ENCODE data around the gene SMKR1.
"Not testable (repeated sequence)": the region's sequence is repeated elsewhere in the genome, so short reads cannot be mapped to it uniquely, and the experiment has no call there.

SMKR1 gene

GRCh38 chr7:129501760-129502707 lies at the start of gene SMKR1:
SMKR1 (plus strand) TSS chr7:129502531; CDS start chr7:129502825, 294 bp downstream.
- peak; percentile 87 for DNase-seq (ENCODE audit: low read depth in 2 of 2)

GRCh38 chr7:129452589-129453231 lies 49.6 kb upstream of the SMKR1 start:
- DNase-seq (ENCODE audit: low read depth in 2 of 2), result no peak

- no peak for DNase-seq (ENCODE audit: low read depth in 2 of 2)
These were observed 48.7 kb upstream of the SMKR1 start for GRCh38 chr7:129453510-129454248.

- DNase-seq (ENCODE audit: low read depth in 2 of 2), result no peak
These were observed 48.1 kb upstream of the SMKR1 start for GRCh38 chr7:129454249-129454551.

DNA sequence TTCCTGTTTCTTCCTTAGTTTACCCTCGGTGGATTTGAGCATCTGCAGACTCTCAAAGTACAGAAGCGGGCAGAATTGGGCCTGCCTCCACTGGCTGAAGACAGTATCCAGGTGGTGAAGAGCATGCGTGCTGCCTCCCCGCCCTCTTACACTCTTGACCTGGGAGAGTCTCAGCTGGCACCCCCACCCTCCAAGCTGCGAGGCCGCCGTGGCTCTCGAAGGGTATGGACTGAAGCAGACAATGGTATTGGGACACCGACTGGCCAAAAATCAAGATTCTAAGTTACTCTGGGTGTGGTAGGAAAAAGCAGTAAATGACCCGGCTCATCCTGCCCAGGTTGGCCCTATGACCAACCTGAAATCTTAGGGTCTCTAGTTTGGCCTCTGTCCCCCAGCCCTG lies 45.9 kb upstream of the SMKR1 start:
- no peak for DNase-seq (ENCODE audit: low read depth in 2 of 2)

DNA sequence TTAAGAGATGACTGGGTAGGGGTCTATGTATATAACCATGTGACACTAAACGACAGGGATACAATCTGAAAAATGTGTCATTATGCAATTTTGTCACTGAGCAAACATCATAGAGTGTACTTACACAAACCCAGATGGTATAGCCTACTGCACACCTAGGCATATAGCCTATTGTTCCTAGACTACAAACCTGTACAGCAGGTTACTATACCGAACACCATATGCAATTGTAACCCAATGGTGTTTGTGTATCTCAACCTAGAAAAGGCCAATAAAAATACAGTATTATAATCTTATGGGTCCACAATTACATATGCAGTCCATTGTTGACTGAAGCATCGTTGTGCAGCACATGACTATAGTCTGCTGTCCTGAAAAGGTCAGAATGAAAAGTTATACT lies 45.2 kb upstream of the SMKR1 start:
- DNase-seq (ENCODE audit: low read depth in 2 of 2), result no peak

DNA sequence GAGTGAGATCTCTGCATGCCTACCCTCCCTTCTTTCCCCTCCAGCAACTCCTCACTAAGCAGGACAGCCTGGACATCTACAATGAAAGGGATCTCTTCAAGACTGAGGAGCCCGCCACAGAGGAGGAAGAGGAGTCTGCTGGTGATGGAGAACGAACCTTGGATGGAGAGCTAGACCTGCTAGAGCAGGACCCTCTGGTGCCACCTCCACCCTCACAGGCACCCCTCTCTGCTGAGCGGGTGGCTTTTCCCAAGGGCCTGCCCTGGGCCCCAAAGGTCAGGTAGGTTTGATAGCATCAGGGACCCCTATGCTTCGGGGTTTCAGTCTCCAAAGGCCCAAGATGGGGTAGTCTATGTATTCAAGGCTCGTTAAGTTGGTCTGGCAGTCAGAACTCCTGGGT lies 44.2 kb upstream of the SMKR1 start:
- no peak for DNase-seq (ENCODE audit: low read depth in 2 of 2)

GRCh38 chr7:129461809-129462208 lies 40.5 kb upstream of the SMKR1 start:
- no peak for DNase-seq (ENCODE audit: low read depth in 2 of 2)

DNA sequence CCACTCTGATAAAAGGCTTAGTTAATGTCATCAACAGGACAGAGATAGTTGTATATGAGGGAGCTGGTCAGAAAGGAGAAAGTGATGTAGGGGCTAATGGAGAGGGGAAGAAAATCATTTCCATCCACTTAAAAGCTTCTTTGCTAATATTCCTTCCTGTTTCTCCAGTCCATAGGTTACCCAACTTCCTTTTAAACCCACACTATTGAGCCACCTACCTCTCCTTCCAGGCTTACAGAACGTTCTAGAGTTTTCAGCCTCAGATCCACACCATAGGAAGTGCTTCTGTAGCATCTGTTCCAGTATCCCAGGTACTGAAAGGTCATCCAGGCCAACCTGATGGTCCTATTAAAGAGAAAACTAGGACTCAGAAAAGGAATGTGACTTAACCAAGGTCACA lies 39.9 kb upstream of the SMKR1 start:
- DNase-seq (ENCODE audit: low read depth in 2 of 2), result no peak

DNA sequence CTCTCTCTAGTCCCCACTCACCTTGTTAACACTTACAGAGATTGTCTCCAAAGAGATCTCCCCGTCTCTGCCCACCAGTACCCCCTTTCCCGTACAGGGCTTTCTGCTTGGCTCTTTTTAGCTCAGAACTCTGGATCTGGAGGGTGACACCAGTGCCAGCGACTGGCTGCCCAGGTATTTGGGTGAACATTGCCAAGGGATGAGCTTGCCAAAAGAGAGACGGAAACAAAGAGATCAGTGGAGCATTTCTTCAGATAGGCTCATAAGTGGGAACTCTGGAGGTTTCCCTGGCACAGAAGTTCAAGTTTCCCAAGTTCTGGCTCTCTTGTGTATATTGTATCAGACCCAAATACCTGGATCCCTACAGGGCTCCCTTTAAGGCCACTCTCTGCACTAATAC lies 38.1 kb upstream of the SMKR1 start:
- DNase-seq (ENCODE audit: low read depth in 2 of 2), result no peak

- no peak for DNase-seq (ENCODE audit: low read depth in 2 of 2)
These were observed 37.3 kb upstream of the SMKR1 start for GRCh38 chr7:129465080-129465479.

DNA sequence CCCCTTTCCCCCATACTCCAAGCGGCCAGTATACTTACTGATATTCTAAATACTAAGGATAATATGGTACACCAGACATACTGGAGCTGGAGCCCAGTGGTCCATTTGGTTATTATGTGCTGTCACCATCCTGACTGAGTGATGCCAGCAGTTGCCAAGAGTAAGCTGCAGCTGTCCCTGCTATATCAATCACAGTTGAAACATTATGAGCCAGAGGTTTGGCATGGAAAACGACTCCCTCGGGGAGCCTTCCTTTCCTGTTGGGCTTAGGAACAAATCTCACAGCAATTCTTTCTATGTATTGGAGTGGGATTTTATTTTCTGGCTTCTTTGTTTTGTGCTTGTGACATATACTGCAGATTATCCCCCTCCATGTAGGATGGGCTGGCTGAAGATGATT lies 35.5 kb upstream of the SMKR1 start:
- DNase-seq (ENCODE audit: low read depth in 2 of 2), result no peak

DNA sequence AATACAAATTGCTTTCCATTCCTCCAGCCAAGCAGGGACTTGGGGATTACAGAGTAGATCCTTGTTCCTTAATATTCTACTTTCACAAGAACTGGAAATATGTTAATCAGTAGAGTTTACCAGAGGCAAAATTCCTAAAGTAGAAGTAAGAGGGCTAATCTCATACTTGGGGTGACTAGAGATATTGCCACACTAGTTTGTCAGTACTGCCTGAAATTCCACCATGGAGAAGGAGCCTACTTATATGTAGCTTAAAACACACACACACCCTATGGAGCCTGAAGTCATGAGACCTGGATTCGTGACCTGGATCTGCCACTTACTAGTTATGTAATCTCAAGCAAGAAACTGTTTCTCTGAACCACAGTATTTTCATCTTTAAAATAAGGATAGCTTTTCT lies 34.2 kb upstream of the SMKR1 start:
- no peak for DNase-seq (ENCODE audit: low read depth in 2 of 2)

GRCh38 chr7:129468547-129468946 lies 33.8 kb upstream of the SMKR1 start:
- DNase-seq (ENCODE audit: low read depth in 2 of 2), result no peak

DNA sequence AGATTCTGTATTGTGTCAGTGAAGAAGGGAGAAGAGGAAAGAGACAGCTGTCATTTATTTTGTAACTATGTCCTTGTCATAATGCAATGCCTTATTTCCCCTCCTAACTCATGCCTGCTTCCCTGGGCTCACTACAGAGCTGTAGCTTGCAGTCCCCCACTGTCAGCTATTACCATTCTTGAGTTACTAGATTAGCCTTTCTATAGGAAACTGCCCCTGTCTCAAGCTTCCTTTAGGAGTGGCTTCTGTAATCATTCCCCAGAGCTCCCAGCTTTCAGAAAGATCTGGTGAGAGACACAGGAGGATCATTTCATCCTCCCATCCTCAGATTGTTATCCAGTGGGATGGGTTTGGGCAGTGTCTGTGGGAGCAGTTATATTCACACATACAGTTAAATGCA lies 32.4 kb upstream of the SMKR1 start:
- no peak for DNase-seq (ENCODE audit: low read depth in 2 of 2)

GRCh38 chr7:129470411-129470810 lies 31.9 kb upstream of the SMKR1 start:
- DNase-seq (ENCODE audit: low read depth in 2 of 2), result no peak

DNA sequence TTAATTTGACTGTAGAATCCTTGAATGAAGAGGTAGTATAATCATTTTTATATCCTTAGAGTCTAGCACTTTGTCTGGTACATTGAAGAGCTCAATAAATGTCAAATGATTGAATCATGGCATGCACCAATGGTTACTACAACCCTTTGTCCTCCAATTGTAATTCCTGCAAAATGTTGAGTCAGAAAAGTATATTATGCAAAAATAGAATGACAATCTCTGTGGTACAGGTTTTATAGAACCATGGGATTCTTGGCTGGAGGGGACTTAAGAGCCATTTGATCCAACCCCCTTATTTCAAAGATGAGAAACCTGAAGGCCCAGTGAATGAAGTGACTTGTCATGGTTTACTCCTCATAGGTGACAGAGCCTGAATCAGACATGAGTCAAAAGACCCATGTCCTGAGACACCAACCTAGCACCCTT lies 30.9 kb upstream of the SMKR1 start:
- DNase-seq (ENCODE audit: low read depth in 2 of 2), result no peak

DNA sequence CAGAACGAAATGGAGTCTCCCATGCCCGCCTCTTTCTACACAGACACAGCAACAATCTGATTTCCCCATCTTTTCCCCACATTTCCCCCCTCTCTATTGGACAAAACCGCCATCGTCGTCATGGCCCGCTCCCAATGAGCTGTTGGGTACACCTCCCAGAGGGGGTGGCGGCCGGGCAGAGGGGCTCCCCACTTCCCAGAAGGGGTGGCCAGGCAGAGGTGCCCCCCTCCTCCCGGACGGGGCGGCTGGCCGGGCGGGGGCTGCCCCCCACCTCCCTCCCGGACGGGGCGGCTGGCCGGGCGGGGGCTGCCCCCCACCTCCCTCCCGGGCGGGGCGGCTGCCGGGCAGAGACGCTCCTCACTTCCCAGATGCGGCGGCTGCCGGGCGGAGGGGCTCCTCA lies 26.4 kb upstream of the SMKR1 start:
- not testable (repeated sequence) for DNase-seq (ENCODE audit: low read depth in 2 of 2)

- DNase-seq (ENCODE audit: low read depth in 2 of 2), result not testable (repeated sequence)
These were observed 25.9 kb upstream of the SMKR1 start for GRCh38 chr7:129476398-129476797.

- no peak for DNase-seq (ENCODE audit: low read depth in 2 of 2)
These were observed 22.5 kb upstream of the SMKR1 start for GRCh38 chr7:129479831-129480230.

DNA sequence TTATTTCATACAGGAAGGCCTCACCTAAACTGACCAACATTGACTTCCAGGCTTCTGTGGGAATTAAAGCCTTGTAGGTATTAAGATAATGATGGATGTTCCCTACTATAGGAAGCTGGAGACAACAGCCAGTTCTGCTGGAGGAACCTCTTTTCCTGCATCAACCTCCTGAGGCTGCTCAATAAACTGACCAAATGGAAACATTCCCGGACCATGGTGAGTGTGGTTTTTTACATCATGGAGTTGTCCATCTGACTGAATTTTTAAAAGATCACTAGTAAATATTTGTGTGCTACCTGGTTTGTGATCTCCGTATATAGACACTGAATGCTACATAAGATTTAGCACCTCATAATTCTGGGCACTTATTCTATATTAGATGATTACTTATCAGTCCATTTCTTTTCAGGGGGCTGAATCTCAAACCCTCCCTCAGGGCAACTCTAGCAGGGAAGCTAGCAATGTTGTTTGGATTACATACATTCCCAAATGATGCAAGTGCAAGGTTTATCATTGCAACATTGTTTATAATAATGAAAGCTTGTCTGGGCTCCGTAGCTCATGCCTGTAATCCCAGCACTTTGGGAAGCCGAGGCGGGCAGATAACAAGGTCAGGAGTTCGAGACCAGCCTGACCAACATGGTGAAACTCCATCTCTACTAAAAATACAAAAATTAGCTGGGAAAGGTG lies 21.5 kb upstream of the SMKR1 start:
- no peak for DNase-seq (ENCODE audit: low read depth in 2 of 2)

DNA sequence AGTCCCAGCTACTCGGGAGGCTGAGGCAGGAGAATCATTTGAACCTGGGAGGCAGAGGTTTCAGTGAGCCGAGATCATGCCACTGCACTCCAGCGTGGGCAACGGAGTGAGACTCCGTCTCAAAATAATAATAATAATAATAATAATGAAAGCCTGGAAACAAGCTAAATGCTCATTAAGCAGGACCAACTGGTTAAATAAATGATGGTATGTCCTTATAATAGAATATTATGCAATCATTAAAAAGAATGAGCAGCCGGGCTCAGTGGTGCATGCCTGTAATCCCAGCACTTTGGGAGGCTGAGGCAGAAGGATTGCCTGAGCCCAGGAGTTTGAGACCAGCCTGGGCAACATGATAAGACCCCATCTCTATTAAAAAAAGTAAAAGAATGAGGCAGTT lies 21.0 kb upstream of the SMKR1 start:
- DNase-seq (ENCODE audit: low read depth in 2 of 2), result not testable (repeated sequence)
